Retinal pigment epithelial cell (primary cell): ENCODE data around the gene RANBP3.
A peak's percentile ranks its signal among the peaks of the same experiment; 100 is the strongest.
"Not testable (repeated sequence)": the region's sequence is repeated elsewhere in the genome, so short reads cannot be mapped to it uniquely, and the experiment has no call there.

ENCODE experiments used
- DNase-seq: peaks from one replicate; pipeline ENCODE4 v3.0.0-alpha.2; 2010; ENCODE audit warnings: low read depth
- H3K4me3 ChIP-seq: 2 replicates; pipeline ENCODE4 v1.5.1; 2011; ENCODE audit warnings: mild to moderate bottlenecking, low read length, control low read depth, moderate library complexity
- TF ChIP-seq, protein P1 (sequence below): conservative IDR thresholded peaks from 2 replicates; pipeline ENCODE4 v1.5.1; 2011; ENCODE audit warnings: low read depth, low read length, control low read depth, inconsistent platforms

The RANBP3 gene

DNA sequence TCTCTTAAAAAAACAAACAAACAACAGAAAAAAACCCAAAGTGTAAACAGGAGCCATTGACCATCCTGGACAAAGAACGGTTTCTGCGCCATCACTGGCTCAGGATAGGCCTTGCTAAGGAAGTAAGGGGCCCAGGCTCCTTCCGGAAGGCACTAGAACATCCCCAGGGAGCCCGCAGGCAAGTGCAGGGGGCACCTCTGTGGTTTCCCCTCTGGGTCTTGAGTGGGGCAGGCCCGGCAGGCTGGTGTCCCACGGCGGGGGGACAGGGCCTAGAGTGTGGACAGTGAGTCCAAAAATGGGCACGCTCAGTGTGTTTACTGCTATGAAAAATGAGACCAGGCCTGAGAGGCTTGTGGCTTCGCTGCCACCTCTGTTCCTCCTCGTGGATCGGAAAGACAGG is 14.8 kb upstream of the RANBP3 start:
- TF ChIP-seq, protein P1, sequence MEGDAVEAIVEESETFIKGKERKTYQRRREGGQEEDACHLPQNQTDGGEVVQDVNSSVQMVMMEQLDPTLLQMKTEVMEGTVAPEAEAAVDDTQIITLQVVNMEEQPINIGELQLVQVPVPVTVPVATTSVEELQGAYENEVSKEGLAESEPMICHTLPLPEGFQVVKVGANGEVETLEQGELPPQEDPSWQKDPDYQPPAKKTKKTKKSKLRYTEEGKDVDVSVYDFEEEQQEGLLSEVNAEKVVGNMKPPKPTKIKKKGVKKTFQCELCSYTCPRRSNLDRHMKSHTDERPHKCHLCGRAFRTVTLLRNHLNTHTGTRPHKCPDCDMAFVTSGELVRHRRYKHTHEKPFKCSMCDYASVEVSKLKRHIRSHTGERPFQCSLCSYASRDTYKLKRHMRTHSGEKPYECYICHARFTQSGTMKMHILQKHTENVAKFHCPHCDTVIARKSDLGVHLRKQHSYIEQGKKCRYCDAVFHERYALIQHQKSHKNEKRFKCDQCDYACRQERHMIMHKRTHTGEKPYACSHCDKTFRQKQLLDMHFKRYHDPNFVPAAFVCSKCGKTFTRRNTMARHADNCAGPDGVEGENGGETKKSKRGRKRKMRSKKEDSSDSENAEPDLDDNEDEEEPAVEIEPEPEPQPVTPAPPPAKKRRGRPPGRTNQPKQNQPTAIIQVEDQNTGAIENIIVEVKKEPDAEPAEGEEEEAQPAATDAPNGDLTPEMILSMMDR, result no peak
- no peak for DNase-seq
- H3K4me3 ChIP-seq, result no peak overlapping the region

DNA sequence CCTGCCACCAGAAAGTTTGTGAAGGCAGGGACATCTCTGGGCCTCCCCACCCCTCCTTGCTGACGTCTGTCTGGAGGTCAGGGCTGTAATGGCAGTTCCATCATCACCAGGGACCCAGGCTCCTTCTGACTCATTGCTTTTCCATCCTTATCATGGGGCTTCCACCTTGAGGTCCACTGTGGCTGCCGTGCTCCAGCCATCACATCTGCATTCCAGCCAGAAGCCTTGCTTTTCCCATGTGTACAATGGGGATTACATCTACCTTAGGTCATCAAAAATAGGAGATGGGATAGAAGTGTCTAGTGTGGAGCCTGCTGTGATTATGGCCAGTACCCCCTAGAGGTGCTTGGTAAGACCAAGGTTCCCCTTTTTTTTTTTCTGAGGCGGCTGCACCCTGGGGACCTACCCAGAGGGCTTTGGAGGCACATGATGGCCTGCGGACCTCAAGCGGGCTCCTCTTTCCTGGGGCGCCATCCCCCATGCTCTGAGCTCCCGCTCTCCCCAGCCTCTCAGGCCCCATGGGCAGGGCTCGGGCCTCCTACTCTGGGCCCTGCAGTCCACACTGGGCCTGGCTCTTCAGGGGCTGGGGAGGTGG is 13.4 kb upstream of the RANBP3 start:
- DNase-seq, result no peak
- TF ChIP-seq, protein P1, result no peak
- H3K4me3 ChIP-seq, result no peak overlapping the region

DNA sequence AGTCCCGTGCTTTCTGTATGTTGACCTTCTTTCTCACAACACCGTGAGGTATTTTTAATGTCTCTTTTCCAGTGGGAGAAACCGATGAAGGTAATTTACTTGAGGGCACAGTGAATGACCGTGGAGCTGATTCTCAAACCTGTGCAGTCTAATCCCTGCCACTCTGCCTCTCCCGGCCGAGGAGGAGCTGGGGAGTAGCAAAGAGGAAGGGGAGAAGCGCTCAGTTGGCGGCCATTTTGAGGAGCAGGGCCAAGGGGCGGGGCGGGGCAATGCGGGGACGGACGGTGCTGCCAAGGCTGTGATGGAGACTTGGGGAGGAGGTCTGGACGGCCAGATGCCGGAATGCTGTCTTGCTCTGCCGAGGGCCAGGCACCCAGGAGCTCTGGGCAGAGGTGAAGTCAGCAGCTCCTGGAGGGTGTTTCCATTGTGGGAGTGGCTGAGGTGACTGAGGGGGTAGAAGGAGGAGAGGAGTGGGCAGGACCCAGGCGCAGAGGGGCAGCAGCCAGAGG is 12.4 kb upstream of the RANBP3 start:
- TF ChIP-seq, protein P1, result no peak
- H3K4me3 ChIP-seq, result no peak overlapping the region
- DNase-seq, result no peak

DNA sequence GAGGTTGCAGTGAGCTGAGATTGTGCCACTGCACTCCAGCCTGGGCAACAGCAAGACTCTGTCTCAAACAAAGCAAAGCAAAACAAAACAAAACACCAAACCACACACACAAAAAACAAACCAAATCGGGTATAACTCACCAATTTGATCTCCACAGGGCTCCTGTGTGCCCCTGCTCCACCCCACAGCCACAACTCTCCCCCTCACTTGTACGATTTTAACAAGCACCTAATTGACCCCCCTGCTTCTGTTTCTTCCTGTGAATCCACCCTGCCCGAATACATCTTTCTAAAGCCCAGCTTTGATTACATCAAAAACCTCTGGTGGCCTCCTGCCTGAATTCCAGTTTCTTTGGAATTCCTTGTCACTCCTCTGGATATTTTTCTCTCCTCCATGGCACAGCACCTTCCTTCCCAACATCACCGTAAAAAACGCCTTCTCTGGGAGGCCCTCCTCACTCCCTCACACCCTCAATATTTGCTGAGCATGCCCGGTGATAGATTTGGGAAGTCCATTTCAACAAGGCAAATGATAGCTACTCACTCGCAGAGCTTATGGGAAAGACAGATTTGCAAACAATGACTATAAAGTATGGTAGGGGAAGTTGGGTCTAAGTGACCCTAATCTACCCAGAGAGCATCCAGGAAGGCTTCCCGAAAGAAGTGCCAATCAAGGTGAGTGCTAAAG is 11.6 kb upstream of the RANBP3 start:
- TF ChIP-seq, protein P1, result no peak
- H3K4me3 ChIP-seq, result no peak overlapping the region
- DNase-seq, result no peak

DNA sequence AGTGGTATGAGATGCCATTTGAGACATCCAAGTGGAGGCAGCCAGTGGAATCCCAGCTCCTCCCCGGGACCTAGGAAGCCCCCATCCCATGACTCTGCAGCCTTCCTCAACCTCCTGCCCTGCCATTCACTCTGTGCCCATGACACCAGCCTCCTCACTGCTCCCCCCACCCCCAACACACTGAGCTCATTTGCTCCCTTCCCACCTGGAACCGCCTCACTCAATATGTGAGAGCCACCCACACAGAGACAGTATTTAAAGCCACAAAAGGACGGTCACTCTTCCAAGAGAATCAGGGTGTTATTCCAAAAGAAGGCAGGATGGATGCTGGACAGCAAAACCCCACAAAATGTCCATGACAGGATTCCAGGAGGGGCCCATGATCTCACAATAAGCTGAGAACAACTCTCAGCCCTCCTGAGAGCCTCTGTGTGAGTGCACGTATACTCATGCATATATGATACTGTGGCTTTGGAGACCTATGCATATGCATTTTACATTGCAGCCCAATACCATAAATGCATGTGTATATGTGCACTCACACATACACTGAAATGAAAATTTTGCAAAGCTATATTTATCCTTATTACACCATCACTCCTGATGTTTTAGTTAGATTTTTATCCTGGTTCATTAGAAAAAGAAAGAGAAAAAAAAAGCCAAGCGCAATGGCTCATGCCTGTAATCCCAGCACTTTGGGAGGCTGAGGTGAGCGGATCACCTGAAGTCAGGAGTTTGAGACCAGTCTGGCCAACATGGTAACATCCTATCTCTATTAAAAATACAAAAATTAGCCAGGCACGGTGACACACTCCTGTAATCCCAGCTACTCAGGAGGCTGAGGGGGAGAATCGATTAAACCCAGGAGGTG is 10.8 kb upstream of the RANBP3 start:
- no peak for DNase-seq
- no peak overlapping the region for H3K4me3 ChIP-seq
- TF ChIP-seq, protein P1, result no peak

DNA sequence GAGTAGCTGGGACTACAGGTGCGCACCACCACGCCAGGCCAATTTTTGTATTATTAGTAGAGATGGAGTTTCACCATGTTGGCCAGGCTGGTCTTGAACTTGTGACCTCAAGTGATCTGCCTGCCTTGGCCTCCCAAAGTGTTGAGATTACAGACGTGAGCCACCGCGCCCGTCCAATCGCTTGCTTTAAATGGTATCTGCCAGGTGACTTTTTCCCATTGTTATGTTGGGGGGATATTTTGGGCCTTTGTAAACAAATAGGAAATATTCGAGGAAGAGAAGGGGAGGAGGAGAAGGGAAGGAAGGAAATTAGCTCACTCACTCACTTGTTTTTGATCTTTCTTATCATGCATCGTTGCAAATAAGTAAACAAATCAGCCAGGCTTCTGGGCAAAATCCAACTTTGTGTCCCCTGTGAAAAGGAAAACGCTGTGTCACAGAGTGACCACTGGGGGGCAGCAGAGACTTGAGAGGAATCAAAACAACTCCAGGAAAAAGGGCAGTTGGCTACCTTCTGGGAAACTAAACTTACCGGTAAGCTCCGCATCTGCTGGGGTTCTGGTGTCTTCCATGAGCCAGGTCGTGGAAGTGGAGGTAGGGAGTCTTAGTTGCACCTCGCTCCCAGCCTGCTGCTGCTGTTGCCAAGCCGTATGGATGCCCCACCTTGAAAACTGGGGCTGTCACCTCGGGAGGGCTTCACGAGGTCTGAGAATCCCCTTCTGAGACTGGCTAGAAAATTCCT is 9.3 kb upstream of the RANBP3 start:
- H3K4me3 ChIP-seq, result peak overlapping the region; percentile 17
- TF ChIP-seq, protein P1, result peak; percentile 92
- DNase-seq, result peak; percentile 30

DNA sequence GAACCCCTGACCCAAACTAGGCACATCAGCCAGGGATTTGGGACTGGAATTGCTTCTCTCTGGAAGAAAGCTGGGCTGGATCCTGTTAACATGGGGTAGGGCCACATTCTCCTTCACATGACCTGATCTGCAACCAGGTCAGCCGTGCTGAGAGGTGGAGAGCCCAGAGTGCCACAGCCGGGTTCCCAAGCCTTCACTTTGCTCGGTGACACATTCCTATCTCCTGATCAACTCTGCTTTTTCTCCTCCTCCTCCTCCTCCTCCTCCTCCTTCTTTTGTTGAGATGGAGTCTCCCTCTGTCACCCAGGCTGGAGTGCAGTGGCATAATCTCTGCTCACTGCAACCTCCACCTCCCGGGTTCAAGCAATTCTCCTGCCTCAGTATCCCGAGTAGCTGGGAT is 7.9 kb upstream of the RANBP3 start:
- not testable (repeated sequence) for H3K4me3 ChIP-seq, DNase-seq
